OCI-LY3 (cell line): ENCODE measurements around the gene PGAP1.

Experiments used
- EZH2phosphoT487 ChIP-seq: fragments of 200-600 bp; shearing (Covaris generic); IDR thresholded peaks from 2 replicates; pipeline ENCODE4 v1.6.1; 2018; ENCODE audit warnings: antibody characterized with exemption, mixed run types, low read depth
- TF ChIP-seq, protein P1 (sequence below): fragments of 200-600, 300-600 bp; sonication (generic); IDR thresholded peaks from 2 replicates; pipeline ENCODE4 v1.5.1; 2014; ENCODE audit warnings: antibody characterized with exemption, low read length, low read depth

- TF ChIP-seq, protein P1, sequence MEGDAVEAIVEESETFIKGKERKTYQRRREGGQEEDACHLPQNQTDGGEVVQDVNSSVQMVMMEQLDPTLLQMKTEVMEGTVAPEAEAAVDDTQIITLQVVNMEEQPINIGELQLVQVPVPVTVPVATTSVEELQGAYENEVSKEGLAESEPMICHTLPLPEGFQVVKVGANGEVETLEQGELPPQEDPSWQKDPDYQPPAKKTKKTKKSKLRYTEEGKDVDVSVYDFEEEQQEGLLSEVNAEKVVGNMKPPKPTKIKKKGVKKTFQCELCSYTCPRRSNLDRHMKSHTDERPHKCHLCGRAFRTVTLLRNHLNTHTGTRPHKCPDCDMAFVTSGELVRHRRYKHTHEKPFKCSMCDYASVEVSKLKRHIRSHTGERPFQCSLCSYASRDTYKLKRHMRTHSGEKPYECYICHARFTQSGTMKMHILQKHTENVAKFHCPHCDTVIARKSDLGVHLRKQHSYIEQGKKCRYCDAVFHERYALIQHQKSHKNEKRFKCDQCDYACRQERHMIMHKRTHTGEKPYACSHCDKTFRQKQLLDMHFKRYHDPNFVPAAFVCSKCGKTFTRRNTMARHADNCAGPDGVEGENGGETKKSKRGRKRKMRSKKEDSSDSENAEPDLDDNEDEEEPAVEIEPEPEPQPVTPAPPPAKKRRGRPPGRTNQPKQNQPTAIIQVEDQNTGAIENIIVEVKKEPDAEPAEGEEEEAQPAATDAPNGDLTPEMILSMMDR = no peak
- TF ChIP-seq EZH2phosphoT487 = no peak
Measured at GRCh38 chr2:196913691-196914090, 12.8 kb downstream of the PGAP1 start.
